GM23248 (cell line): ENCODE results near the gene CBL. TPM values are rescaled to one million over a fixed set of nuclear protein-coding genes. Genes with fewer than 3 reads are reported as not detected.

ENCODE experiments used
- DNase-seq: peaks from one replicate; pipeline ENCODE4 v3.0.0-alpha.2; 2015
- H2AFZ ChIP-seq: fragments of 200-600 bp; sonication (generic); 2 replicates; pipeline ENCODE4 v1.6.1; 2016; ENCODE audit warnings: antibody characterized with exemption
- H3F3A ChIP-seq: fragments of 200-600 bp; sonication (generic); 2 replicates; pipeline ENCODE4 v1.6.1; 2016; ENCODE audit warnings: mild to moderate bottlenecking, antibody characterized with exemption, mixed run types; ENCODE audit not compliant: insufficient read depth
- H3K27ac ChIP-seq: fragments of 200-600 bp; sonication (generic); 2 replicates; pipeline ENCODE4 v1.5.1; 2016; ENCODE audit warnings: mild to moderate bottlenecking
- H3K27me3 ChIP-seq: fragments of 200-600 bp; sonication (generic); replicated peaks from 2 replicates; pipeline ENCODE4 v1.6.1; 2016; ENCODE audit warnings: mild to moderate bottlenecking; ENCODE audit not compliant: insufficient read depth
- H3K36me3 ChIP-seq: fragments of 200-600 bp; sonication (generic); 2 replicates; pipeline ENCODE4 v1.6.1; 2016; ENCODE audit warnings: low read depth, mild to moderate bottlenecking
- H3K4me1 ChIP-seq: fragments of 200-600 bp; sonication (generic); 2 replicates; pipeline ENCODE4 v1.6.1; 2016; ENCODE audit warnings: mild to moderate bottlenecking; ENCODE audit not compliant: insufficient read depth
- H3K4me2 ChIP-seq: fragments of 200-600 bp; sonication (generic); one replicate; pipeline ENCODE4 v1.6.1; 2016; ENCODE audit warnings: mild to moderate bottlenecking; ENCODE audit not compliant: unreplicated experiment
- H3K4me3 ChIP-seq: fragments of 200-600 bp; sonication (generic); 2 replicates; pipeline ENCODE4 v1.5.1; 2016; ENCODE audit warnings: mild to moderate bottlenecking
- H3K79me2 ChIP-seq: fragments of 200-600 bp; sonication (generic); 2 replicates; pipeline ENCODE4 v1.6.1; 2016; ENCODE audit warnings: mild to moderate bottlenecking; ENCODE audit not compliant: insufficient read depth
- H3K9ac ChIP-seq: fragments of 200-600 bp; sonication (generic); 2 replicates; pipeline ENCODE4 v1.6.1; 2016; ENCODE audit warnings: mild to moderate bottlenecking
- H3K9me2 ChIP-seq: fragments of 200-600 bp; sonication (generic); 2 replicates; pipeline ENCODE4 v1.6.1; 2016; ENCODE audit warnings: mixed run types, mild to moderate bottlenecking, moderate library complexity; ENCODE audit not compliant: insufficient read depth
- H3K9me3 ChIP-seq: fragments of 200-600 bp; sonication (generic); one replicate; pipeline ENCODE4 v1.6.1; 2017; ENCODE audit warnings: low read depth
- H4K20me1 ChIP-seq: fragments of 200-600 bp; sonication (generic); 2 replicates; pipeline ENCODE4 v1.6.0; 2016; ENCODE audit not compliant: insufficient read depth
- EZH2 ChIP-seq: fragments of 200-600 bp; sonication (generic); IDR thresholded peaks from 2 replicates; pipeline ENCODE4 v1.6.1; 2018; ENCODE audit warnings: antibody characterized with exemption, mild to moderate bottlenecking; ENCODE audit not compliant: insufficient read depth, poor library complexity, severe bottlenecking
- EZH2phosphoT487 ChIP-seq: fragments of 200-600 bp; sonication (generic); IDR thresholded peaks from 2 replicates; pipeline ENCODE4 v1.6.1; 2018; ENCODE audit warnings: antibody characterized with exemption, moderate library complexity, mild to moderate bottlenecking, low read depth; ENCODE audit not compliant: insufficient read depth
- WGBS, 2 experiments: methylation state at CpG; one replicate each; pipeline ENCODE4 v1.1.6; 2015 to 2017; ENCODE audit warnings: low lambda C conversion rate in 2 of 2, low coverage in 1 of 2; ENCODE audit errors: missing lambda C conversion rate in 2 of 2; 5-methylcytosine and 5-hydroxymethylcytosine counted together
- in situ Hi-C: fragments of 300-500 bp; cut with MboI; formaldehyde crosslinking; loops from 2 replicates; pipeline ENCODE4 v1.15.0; 2020
- polyA plus RNA-seq: library from polyadenylated mRNA; unstranded; fragments of >200 nt; fragmentation: Nextera tagmentation; extraction: Ambion mirVana; gene quantifications from 2 replicates; pipeline ENCODE4 v1.2.1, GENCODE V29; 2016
- total RNA-seq: library from RNA; depleted of rRNA; stranded (reverse); fragments of >200 nt; shearing (Covaris generic); gene quantifications from 2 replicates; pipeline ENCODE4 v1.2.3, GENCODE V29; 2014

CBL gene
- total and polyA plus RNA-seq, 2 experiments from 2014 or later: 5.8 to 8.6 TPM

DNA sequence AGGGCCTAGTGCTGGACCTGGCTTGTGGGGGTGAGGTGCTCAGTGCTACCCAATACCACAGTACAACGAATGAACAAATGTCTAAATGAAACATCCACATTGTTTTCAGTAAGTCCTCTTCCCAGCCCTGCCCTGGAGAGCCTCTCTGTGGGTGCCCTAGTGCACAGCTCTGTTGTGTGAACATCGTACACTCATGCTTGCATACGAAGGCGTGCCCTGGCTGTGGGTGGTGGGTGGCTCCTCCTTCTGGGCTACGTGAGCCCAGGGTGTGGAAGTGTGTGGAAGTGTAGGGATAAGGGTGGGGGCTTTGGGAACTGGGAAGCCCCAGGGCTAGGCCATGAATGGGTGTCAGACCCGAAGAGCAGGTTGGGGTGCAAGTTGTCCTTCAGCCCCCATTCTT lies 38.2 kb upstream of the CBL start:
- no peak overlapping the region for H3K27ac ChIP-seq
- 0 out of 2 replicates have a peak, but pooled peaks cover 4% of the 10 kb centered on the region for H3K79me2 ChIP-seq
- TF ChIP-seq EZH2phosphoT487 (no peak), EZH2 (no peak)
- no peak overlapping the region for H3K4me2 ChIP-seq
- no peak overlapping the region for H2AFZ ChIP-seq
- H3K9me3 ChIP-seq: no peaks in the 10 kb centered on the region
- 62 to 64% methylated on average over 6 of the region's 6 CpGs for WGBS, 2 experiments
- in situ Hi-C loops: no loop called here
- no peaks in the 10 kb centered on the region for H3K4me1 ChIP-seq
- H3F3A ChIP-seq: 0 out of 2 replicates have a peak, but pooled peaks cover 4% of the 10 kb centered on the region
- no peak overlapping the region for H3K4me3 ChIP-seq
- no peaks in the 10 kb centered on the region for H3K27me3 ChIP-seq
- no peak overlapping the region for H3K9ac ChIP-seq
- DNase-seq: peak; percentile 46
- no peaks in the 10 kb centered on the region for H4K20me1 ChIP-seq
- H3K36me3 ChIP-seq: no peaks in the 10 kb centered on the region
- H3K9me2 ChIP-seq: no peaks in the 10 kb centered on the region

DNA sequence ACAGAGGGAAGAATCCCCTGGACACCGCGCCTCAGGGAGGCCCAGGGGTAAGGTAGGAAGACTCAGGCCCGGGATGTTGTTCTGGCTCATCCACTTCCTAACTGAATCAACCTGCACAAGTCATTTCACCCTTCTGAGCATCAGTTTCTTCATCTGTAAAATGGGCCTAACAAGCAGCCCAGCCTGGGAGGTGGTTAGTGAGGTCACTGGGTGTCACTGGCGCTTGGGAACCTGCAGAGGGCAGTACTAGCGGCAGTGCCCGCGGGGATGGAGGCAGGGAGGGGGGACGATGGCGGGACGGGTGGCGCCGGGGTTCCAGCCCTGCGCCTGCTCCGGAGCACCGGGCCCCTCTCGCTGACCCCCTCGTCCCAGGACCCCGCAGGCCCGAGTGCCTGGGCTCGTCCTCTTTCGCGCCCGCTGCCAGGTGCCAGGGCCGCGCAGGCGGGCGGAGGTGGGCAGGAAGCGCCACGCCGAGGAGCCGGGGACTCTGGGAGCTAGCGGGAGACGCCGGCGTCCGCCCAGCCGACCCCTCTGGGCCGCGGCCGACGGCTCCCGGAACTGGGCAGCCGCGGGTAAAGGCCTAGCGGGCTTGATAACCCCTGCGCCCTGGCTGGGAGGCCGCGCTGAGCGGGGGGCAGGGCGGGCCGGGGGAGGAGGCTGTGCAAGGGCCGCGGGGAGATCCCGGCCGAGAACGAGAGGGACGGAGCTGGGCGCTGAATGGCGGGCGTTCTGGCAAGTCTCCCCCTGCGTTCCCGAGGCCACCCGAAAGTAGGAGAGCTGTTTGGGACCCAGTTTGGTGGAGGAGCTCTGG lies 37.5 kb upstream of the CBL start, which contains the start of gene NLRX1:
TSS of gene NLRX1 (plus strand) at position 255 of the 811 bp plus-strand sequence. CDS start 2,679 bp downstream, outside the sequence.
- peak; percentile 94 for DNase-seq
- H3K27ac ChIP-seq: peak within 1 kb of the TSS; percentile 68
- no peaks in the 10 kb centered on the region for H3K4me1 ChIP-seq
- peak within 1 kb of the TSS; percentile 72 for H3K4me2 ChIP-seq
- H2AFZ ChIP-seq: peak within 1 kb of the TSS; percentile 91
- H3K9me3 ChIP-seq: no peaks in the 10 kb centered on the region
- H4K20me1 ChIP-seq: no peaks in the 10 kb centered on the region
- peak within 1 kb of the TSS; percentile 93 for H3K9ac ChIP-seq
- 0 out of 2 replicates have a peak, but pooled peaks cover 4% of the 10 kb centered on the region for H3F3A ChIP-seq
- TF ChIP-seq EZH2 (no peak), EZH2phosphoT487 (no peak)
- H3K9me2 ChIP-seq: no peaks in the 10 kb centered on the region
- H3K36me3 ChIP-seq: no peaks in the 10 kb centered on the region
- in situ Hi-C loops: no loop called here
- no peaks in the 10 kb centered on the region for H3K27me3 ChIP-seq
- 0 out of 2 replicates have a peak, but pooled peaks cover 4% of the 10 kb centered on the region for H3K79me2 ChIP-seq
- 8 to 10% methylated on average over 30 to 37 of the region's 63 CpGs for WGBS, 2 experiments
- peak within 1 kb of the TSS; percentile 78 for H3K4me3 ChIP-seq

DNA sequence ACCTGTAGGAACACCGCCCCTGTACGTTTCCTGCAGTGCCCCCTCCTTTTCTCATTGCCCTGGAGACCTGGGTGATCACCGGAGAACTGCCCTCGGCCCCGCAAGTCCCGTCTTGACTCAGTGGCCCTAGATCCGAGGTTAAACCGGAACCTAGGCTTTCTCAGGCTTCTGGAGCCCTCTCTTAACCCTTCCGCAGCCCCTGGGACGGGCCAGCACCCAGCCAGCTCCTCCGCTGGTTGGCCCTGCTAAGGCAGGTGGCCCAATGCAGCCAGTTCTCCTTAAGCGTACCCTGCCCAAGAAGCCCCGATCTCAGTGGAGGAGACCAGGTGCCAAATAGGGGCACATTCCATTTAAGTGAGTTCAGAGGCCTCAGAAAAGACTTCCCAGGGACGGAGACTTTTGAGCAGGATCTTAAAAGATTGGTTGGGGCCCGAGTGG lies 36.8 kb upstream of the CBL start:
- H3K27ac ChIP-seq: peak overlapping the region; percentile 68
- WGBS, 2 experiments: 8 to 11% methylated on average over 15 of the region's 15 CpGs
- in situ Hi-C loops: no loop called here
- peak overlapping the region; percentile 91 for H2AFZ ChIP-seq
- H3K27me3 ChIP-seq: no peaks in the 10 kb centered on the region
- H3K36me3 ChIP-seq: no peaks in the 10 kb centered on the region
- H3K79me2 ChIP-seq: 0 out of 2 replicates have a peak, but pooled peaks cover 4% of the 10 kb centered on the region
- H3K9me3 ChIP-seq: no peaks in the 10 kb centered on the region
- TF ChIP-seq EZH2 (no peak), EZH2phosphoT487 (no peak)
- H3K9me2 ChIP-seq: no peaks in the 10 kb centered on the region
- peak overlapping the region; percentile 78 for H3K4me3 ChIP-seq
- H3K4me2 ChIP-seq: peak overlapping the region; percentile 72
- 0 out of 2 replicates have a peak, but pooled peaks cover 4% of the 10 kb centered on the region for H3F3A ChIP-seq
- H3K4me1 ChIP-seq: no peaks in the 10 kb centered on the region
- peak overlapping the region; percentile 93 for H3K9ac ChIP-seq
- no peaks in the 10 kb centered on the region for H4K20me1 ChIP-seq
- peak; percentile 62 for DNase-seq

DNA sequence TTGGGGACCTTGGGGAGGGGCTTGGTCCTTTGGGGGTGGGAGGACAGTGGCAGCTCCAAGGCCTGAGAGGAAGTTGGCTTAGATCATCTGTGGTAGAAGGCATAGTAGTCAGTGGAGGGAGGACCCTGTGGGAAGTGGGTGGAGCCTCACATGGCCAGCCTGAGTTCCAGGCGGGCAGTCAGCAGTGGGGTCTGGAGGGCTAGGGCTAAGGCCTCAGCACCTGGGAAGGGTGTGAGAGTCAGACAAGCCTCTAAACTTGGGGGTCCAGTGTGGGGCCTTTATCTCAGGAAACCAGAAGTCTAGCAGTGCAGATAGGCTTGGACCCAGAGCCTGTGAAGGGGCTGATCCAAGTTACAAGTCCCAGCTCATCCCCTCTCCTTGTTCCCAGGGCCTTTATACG lies 33.6 kb upstream of the CBL start:
- Histone ChIP-seq H3K4me3 (no peak overlapping the region), H3F3A (no peaks in the 10 kb centered on the region), H3K27me3 (no peaks in the 10 kb centered on the region), H3K27ac (no peak overlapping the region), H3K4me1 (0 out of 2 replicates have a peak, but pooled peaks cover 4% of the 10 kb centered on the region), H2AFZ (no peak overlapping the region), H3K9me2 (no peaks in the 10 kb centered on the region), H4K20me1 (no peaks in the 10 kb centered on the region), H3K9ac (no peak overlapping the region), H3K79me2 (0 out of 2 replicates have a peak, but pooled peaks cover 4% of the 10 kb centered on the region), H3K4me2 (no peak overlapping the region), H3K9me3 (no peaks in the 10 kb centered on the region), H3K36me3 (no peaks in the 10 kb centered on the region)
- DNase-seq: no peak
- in situ Hi-C loops: no loop called here
- TF ChIP-seq EZH2phosphoT487: no peak
- 86 to 96% methylated on average over 2 of the region's 2 CpGs for WGBS, 2 experiments
